GM10847 (cell line): ENCODE data around the gene TPD52L2.

ENCODE experiments used
- POLR2A ChIP-seq: IDR thresholded peaks from 2 replicates; pipeline ENCODE4 v1.6.1; 2011; ENCODE audit not compliant: insufficient read length; ENCODE audit errors: extremely low read depth

TPD52L2 gene

GRCh38 chr20:63926298-63926697 is 61.2 kb downstream of the TPD52L2 start:
- no peak for TF ChIP-seq POLR2A

- TF ChIP-seq POLR2A = no peak
These were observed 64.0 kb downstream of the TPD52L2 start for GRCh38 chr20:63929071-63929470.

GRCh38 chr20:63930971-63931553 is 66.0 kb downstream of the TPD52L2 start:
- no peak for TF ChIP-seq POLR2A

DNA sequence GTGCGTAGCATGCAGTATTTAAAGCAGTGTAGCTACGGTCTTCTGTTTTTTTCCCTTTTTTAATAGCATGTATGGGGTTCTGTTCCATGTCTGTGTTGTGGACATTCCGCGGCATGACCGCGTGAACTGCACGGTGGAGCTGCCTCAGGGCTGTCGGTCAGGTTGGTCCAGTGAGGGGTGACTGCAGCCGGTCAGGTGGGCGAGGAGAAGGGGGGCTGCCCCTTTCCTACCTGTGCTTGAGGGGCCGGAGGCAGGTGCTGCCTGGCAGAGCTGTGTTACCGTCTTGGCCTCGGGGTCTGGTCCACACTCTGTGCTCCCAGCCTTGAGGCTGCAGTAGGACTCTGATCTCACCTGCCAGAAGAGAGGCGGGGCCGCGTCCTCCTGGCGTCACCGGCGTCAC is 66.7 kb downstream of the TPD52L2 start:
- TF ChIP-seq POLR2A = no peak

GRCh38 chr20:63932606-63933160 is 67.6 kb downstream of the TPD52L2 start:
- TF ChIP-seq POLR2A = no peak

DNA sequence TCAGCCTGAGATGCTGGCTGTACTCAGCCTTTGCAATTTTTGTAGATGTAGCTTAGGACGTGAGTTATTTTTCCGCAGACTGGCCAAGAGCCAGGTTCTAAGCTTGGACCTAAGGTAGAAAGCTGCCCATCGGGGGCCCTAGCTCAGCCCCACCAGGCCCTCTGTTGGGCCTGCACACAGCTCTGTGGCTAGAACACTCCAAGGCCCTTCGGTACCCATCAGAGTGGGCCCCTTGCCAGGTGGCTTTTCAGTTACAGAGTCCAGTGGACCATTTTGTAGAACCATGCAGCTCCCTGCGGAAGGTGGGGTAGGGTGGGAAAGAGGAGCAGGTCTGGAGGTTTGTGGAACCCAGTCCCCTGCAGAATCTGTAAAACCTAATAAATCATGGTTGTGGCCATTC is 68.6 kb downstream of the TPD52L2 start:
- TF ChIP-seq POLR2A = no peak

- no peak for TF ChIP-seq POLR2A
These were observed 69.4 kb downstream of the TPD52L2 start for GRCh38 chr20:63934271-63935068.

DNA sequence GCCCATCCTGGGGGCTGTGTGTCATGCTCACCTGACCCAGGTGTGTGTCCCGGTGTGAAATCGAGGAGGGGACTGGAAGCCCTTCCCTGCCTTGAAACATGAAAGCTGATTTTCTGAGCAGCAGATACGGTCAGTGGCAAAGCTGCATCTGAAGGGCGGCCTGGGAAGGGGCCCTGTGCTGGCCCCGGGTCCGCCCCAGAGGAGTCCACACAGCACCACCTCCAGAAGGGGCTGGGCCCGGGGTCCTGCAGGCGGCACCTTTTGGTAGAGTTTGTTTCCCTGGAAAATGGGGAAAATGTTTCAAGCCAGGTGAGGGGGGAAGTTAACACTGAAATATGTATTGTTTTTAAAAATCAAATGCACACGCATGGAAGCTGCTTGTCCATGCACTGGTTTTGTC is 70.4 kb downstream of the TPD52L2 start:
- no peak for TF ChIP-seq POLR2A

- TF ChIP-seq POLR2A = no peak
These were observed 72.5 kb downstream of the TPD52L2 start for GRCh38 chr20:63937596-63937995.

- no peak for TF ChIP-seq POLR2A
These were observed 74.2 kb downstream of the TPD52L2 start for GRCh38 chr20:63939061-63939935.

DNA sequence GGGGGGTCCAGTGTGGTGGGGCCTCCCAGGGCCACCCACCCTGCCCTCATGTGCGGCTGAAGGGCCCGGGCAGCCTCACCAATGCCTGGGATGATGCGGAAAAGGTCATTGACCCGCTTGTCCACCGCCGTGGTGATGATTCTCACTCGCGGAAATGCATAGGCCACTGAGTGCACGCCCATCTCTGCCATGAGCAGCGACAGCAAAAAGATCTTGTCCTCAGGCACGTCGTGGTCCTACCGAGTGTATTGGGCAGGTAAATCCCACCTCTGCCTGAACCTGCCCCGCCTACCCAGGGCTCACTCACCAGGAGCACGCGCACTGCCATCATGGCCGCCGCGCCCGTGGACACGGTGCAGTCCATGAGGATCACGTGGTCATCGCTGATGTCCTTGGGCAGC is 75.0 kb downstream of the TPD52L2 start:
- TF ChIP-seq POLR2A = no peak

- no peak for TF ChIP-seq POLR2A
These were observed 75.6 kb downstream of the TPD52L2 start for GRCh38 chr20:63940472-63941266.
